Psoas muscle (tissue), 8 donors: ENCODE data around the gene FOXP4. TPM values are rescaled to one million over a fixed set of nuclear protein-coding genes. Genes with fewer than 3 reads are reported as not detected.

Experiments
- ATAC-seq, 4 donors: fragments of 200-7000 bp; cut with Tn5 transposase; one replicate each; pipeline ENCODE4 v1.9.1; 2020; ENCODE audit warnings: moderate library complexity in 3 of 4, mild to moderate bottlenecking in 2 of 4
- DNase-seq, 2 donors: peaks; one replicate each; pipeline ENCODE4 v3.0.0-alpha.2; 2020
- H3K27ac ChIP-seq: fragments of 200-600 bp; one replicate; pipeline ENCODE4 v1.8.0; 2022
- H3K27me3 ChIP-seq, 3 donors: fragments of 200-600 bp in 1 of 3; one replicate each; pipeline versions ENCODE4 v1.6.1 to v1.8.0; 2013 to 2022; ENCODE audit warnings: low read length in 2 of 3, mild to moderate bottlenecking in 2 of 3, moderate library complexity in 1 of 3; ENCODE audit not compliant: insufficient read depth in 3 of 3
- H3K36me3 ChIP-seq, 2 donors: fragments of 200-600 bp in 1 of 2; one replicate each; pipeline versions ENCODE4 v1.6.1 to v1.8.0; 2013 to 2022; ENCODE audit warnings: low read depth in 1 of 2, mild to moderate bottlenecking in 1 of 2, moderate library complexity in 1 of 2; ENCODE audit not compliant: insufficient read depth in 1 of 2
- H3K4me1 ChIP-seq: fragments of 200-600 bp; one replicate; pipeline ENCODE4 v1.8.0; 2022
- H3K4me3 ChIP-seq: fragments of 200-600 bp; one replicate; pipeline ENCODE4 v1.8.0; 2022; ENCODE audit warnings: mild to moderate bottlenecking
- H3K9me3 ChIP-seq: fragments of 200-600 bp; one replicate; pipeline ENCODE4 v1.8.0; 2022
- WGBS, 3 donors: extraction: QIAGEN DNeasy Blood & Tissue Kit; methylation state at CpG; one replicate each; pipeline versions ENCODE4 v1.1.6 to v1.1.7; 2013; 5-methylcytosine and 5-hydroxymethylcytosine counted together
- intact Hi-C, 2 donors: fragments of 100-400 bp; cut with DNase I; formaldehyde crosslinking; loops; one replicate each; pipeline versions ENCODE4 v1.11.0 to v1.14.2; 2022
- polyA plus RNA-seq, 3 donors: library from polyadenylated mRNA; stranded (reverse); fragments of 200-250 nt; gene quantifications; one replicate each; pipeline ENCODE4 v1.2.3, GENCODE V29; 2013
- total RNA-seq, 4 donors: library from RNA; stranded (reverse); fragmentation: NEBNext Ultra II Directional in 2 of 4; extraction: Animal tissue kit (Norgen Biotek cat#: 25700) in 2 of 4; gene quantifications; one replicate each; pipeline versions ENCODE4 v1.2.1 to v1.2.4, GENCODE V29; 2021 to 2023
- TF ChIP-seq, protein P1 (sequence below): fragments of 200-600 bp; IDR thresholded peaks from one replicate; pipeline ENCODE4 v1.8.0; 2022; ENCODE audit warnings: antibody characterized with exemption
- donor health status: healthy with polysubstance abuse.
- donor health status: DM: no; HTN: no; CAD: no; lungs with moderate emphysema.
- donor health status: Bipolar disorder and iron deficiency.
- donor health status: healthy.
- donor health status: DM: yes; HTN: yes; CAD: no.
- donor health status: DM: no; HTN: no; CAD: no.
- donor health status: DM: no; HTN: no; CAD: no.
- donor health status: DM: yes; HTN: yes; CAD: no.

The FOXP4 gene
- total and polyA plus RNA-seq, 7 donors: 4.6 to 12.2 (median 7.5) TPM

GRCh38 chr6:41555326-41556300, 9.4 kb downstream of the FOXP4 start:
- no peak overlapping the region for H3K4me3 ChIP-seq
- peaks cover 17% of the 10 kb centered on the region for H3K4me1 ChIP-seq
- intact Hi-C loops: no loop called here
- H3K36me3 ChIP-seq: peaks cover 0 to 7% of the 10 kb centered on the region in 2 donors
- no peaks in the 10 kb centered on the region for H3K27me3 ChIP-seq
- 90 to 92% (median 91%) methylated on average over 15 of the region's 15 CpGs for WGBS, 3 donors
- H3K9me3 ChIP-seq: no peaks in the 10 kb centered on the region
- DNase-seq (no peak), ATAC-seq (no peak)
- no peak overlapping the region for H3K27ac ChIP-seq
- TF ChIP-seq, protein P1, sequence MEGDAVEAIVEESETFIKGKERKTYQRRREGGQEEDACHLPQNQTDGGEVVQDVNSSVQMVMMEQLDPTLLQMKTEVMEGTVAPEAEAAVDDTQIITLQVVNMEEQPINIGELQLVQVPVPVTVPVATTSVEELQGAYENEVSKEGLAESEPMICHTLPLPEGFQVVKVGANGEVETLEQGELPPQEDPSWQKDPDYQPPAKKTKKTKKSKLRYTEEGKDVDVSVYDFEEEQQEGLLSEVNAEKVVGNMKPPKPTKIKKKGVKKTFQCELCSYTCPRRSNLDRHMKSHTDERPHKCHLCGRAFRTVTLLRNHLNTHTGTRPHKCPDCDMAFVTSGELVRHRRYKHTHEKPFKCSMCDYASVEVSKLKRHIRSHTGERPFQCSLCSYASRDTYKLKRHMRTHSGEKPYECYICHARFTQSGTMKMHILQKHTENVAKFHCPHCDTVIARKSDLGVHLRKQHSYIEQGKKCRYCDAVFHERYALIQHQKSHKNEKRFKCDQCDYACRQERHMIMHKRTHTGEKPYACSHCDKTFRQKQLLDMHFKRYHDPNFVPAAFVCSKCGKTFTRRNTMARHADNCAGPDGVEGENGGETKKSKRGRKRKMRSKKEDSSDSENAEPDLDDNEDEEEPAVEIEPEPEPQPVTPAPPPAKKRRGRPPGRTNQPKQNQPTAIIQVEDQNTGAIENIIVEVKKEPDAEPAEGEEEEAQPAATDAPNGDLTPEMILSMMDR: no peak

DNA sequence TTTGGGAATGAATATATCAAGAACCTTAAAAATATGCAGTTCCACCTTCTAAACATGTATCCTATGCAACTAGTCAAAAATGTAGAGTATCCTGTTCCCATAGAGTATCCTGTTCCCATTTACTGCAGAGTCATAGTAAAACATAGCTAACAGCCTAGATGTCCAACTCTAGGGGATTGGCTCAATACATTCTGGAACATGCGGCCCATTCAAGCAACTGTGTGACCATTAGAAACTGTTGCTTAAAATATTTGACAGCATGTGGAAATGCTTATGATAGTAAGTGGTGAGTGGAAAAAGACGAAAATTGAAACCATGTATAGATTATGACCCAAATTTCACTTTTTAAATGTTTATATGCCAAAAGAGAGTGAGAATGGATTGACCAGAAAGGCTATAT, 11.2 kb downstream of the FOXP4 start:
- Histone ChIP-seq H3K4me3 (no peak overlapping the region), H3K9me3 (no peaks in the 10 kb centered on the region), H3K27me3 (no peaks in the 10 kb centered on the region), H3K27ac (no peak overlapping the region), H3K36me3 (no peaks in the 10 kb centered on the region), H3K4me1 (peaks cover 19% of the 10 kb centered on the region)
- 68 to 98% (median 72%) methylated on average over 2 of the region's 2 CpGs for WGBS, 3 donors
- DNase-seq (no peak), ATAC-seq (peak in 2 of 4 donors; percentile 37 to 55)
- intact Hi-C loops: no loop called here
- TF ChIP-seq, protein P1: no peak

DNA sequence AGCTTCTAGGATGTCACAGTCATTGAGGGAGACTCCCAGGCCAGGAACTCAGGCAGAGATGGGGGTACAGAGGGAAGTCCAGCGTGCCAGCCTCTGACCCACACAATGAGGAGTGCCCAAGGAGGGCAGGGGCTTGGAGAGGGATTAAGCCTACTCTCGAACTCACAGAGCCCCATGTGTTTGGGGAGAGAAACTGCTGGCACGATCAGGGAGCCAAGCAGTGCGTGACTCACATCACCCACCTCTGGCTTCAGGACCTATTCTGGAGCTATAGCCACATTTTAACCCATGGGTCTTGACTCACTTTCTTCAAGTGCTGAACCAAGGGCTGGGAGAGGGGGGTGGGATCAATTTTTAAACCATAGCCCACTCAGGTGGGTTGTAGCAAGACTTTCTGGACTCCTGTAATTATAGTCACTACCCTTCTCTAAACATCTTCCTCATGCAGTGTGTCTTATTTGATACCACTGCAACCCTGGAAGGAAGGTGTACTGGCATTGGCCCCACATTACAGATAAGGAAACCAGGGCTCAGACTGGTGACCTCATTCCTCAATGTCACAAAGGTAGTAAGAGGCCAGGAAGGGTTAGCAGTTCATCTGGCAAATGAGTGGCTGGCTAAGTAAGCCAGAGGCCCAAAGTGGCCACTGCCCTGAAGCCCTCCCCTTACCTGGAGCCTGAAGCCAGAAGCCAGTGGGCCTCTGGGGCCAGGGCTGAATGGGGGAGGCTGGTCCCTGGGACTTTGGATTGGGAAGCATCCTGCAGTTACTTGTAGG, 12.0 kb downstream of the FOXP4 start:
- peaks cover 24% of the 10 kb centered on the region for H3K4me1 ChIP-seq
- intact Hi-C loops: no loop called here
- no peak for DNase-seq
- WGBS, 3 donors: 86 to 91% (median 87%) methylated on average over 4 of the region's 4 CpGs
- H3K27ac ChIP-seq: no peak overlapping the region
- no peak for ATAC-seq
- no peaks in the 10 kb centered on the region for H3K36me3 ChIP-seq
- H3K4me3 ChIP-seq: no peak overlapping the region
- H3K9me3 ChIP-seq: no peaks in the 10 kb centered on the region
- H3K27me3 ChIP-seq: no peaks in the 10 kb centered on the region
- TF ChIP-seq, protein P1: no peak

DNA sequence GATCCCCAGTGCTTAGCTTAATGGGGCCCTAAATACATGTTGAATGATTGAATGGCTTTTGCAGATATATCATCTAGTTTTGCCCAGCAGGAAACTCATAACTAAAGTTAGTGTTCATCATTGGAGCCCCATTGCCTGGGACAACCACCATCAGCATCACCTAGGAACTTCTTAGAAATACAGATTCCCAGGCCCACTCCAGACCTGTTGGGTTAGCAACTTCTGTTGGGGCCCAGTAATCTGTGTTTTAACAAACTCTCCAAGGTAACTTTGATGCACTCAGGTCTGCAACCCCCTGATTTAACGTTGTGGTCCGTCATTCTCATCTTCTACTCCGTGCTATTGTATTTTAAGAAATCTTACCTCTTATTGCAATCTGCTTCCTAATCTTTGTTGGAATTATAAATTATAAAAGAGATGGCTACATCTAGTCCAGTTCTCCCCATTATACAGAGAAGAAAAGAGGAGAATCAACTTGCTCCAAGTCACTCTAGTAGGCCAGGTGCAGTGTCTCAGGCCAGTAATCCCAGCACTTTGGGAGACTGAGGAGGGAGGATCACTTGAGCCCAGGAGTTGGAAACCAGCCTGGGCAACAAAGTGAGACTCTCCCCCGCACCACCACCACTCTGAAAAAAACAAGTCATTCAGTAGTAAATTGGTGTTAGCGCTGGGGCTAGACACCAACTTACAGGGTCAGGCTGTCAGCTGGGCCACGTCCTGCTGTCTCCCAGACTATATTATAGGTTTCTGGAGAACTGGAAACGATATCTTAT, 13.7 kb downstream of the FOXP4 start:
- peak overlapping the region; percentile 58 for H3K4me3 ChIP-seq
- intact Hi-C loops: no loop called here
- DNase-seq: no peak
- WGBS, 3 donors: 82 to 85% (median 84%) methylated on average over 7 of the region's 7 CpGs
- no peaks in the 10 kb centered on the region for H3K9me3 ChIP-seq
- no peak for ATAC-seq
- TF ChIP-seq, protein P1: no peak
- H3K27ac ChIP-seq: no peak overlapping the region
- no peaks in the 10 kb centered on the region for H3K36me3 ChIP-seq
- no peaks in the 10 kb centered on the region for H3K27me3 ChIP-seq
- peaks cover 24% of the 10 kb centered on the region for H3K4me1 ChIP-seq
